ENCODE data around the gene CFAP20DC. TPM values are rescaled to one million over a fixed set of nuclear protein-coding genes. Genes with fewer than 3 reads are reported as not detected.
"Not testable (repeated sequence)": the region's sequence is repeated elsewhere in the genome, so short reads cannot be mapped to it uniquely, and the experiment has no call there.

Gene CFAP20DC
- total RNA-seq, 1 experiment from 2014 or later, result 4.5 TPM

DNA sequence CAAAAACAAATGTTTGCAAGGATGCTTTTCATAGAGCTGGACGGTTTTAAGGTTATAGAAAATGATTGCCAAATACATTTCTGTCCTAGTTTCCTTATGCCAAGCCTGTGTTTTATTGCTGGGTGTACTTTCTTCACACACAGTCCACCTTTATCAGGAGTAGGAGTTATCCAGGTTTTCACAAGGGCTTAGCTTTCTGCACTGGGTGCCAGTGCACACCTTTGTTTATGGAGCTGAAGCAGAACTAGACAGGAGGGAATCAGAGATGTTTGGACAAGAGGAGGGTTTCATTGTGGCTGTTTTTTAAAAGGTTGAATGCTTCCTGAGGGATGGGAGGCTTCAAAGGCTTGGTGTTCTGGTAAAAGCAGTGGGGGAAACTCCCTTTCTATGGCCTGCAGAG is 353.7 kb downstream of the CFAP20DC start:
- no peak overlapping the region for H2AFZ ChIP-seq (ENCODE audit: low read length)
- H3K4me1 Mint-ChIP-seq, result no peaks in the 10 kb centered on the region
- no peak overlapping the region for H3K23ac ChIP-seq (ENCODE audit: insufficient read length, low read depth, low read length)
- no peaks in the 10 kb centered on the region for H3K79me1 ChIP-seq (ENCODE audit: insufficient read depth, low read depth, low read length, poor library complexity, severe bottlenecking)
- H4K8ac ChIP-seq (replicated peaks; ENCODE audit: insufficient read length, low read depth, low read length), result no peak overlapping the region
- H2BK20ac ChIP-seq (ENCODE audit: low read depth, low read length, poor library complexity, severe bottlenecking), result no peak overlapping the region
- H3K4me2 ChIP-seq (ENCODE audit: insufficient read depth, insufficient read length, low read length), result no peak overlapping the region
- H3K4ac ChIP-seq (ENCODE audit: low read depth, low read length), result no peak overlapping the region
- no peak overlapping the region for H2BK12ac ChIP-seq (ENCODE audit: insufficient read length, low read depth, low read length)
- H2BK120ac ChIP-seq (ENCODE audit: low read depth, low read length, poor library complexity, severe bottlenecking), result no peak overlapping the region
- peaks cover 3 to 27% (median 21%) of the 10 kb centered on the region in 3 experiments; a peak in 6 of 7 replicates for H3K36me3 Mint-ChIP-seq (ENCODE audit: insufficient read depth in 1 of 3, low read depth in 3 of 3)
- H3K4me1 ChIP-seq (ENCODE audit: insufficient read depth, low read length), result no peaks in the 10 kb centered on the region
- no peak overlapping the region for H4K91ac ChIP-seq (ENCODE audit: insufficient read length, low read depth, low read length)
- H3T11ph ChIP-seq (ENCODE audit: low read length), result no peak overlapping the region
- no peak for DNase-seq
- H2BK5ac ChIP-seq (ENCODE audit: insufficient read length, low read length), result no peak overlapping the region
- no peak overlapping the region for H3K27ac Mint-ChIP-seq
- no peaks in the 10 kb centered on the region for H3K23me2 ChIP-seq (ENCODE audit: insufficient read length, low read depth, low read length, poor library complexity, severe bottlenecking)
- H3K9ac ChIP-seq (ENCODE audit: extremely low read depth, insufficient read length, low read length), result no peak overlapping the region
- no peaks in the 10 kb centered on the region for H3K79me2 ChIP-seq (ENCODE audit: insufficient read depth, low read length)
- no peak overlapping the region for H4K5ac ChIP-seq (ENCODE audit: insufficient read length, low read depth, low read length)
- WGBS (ENCODE audit: extremely low coverage, insufficient read length, low lambda C conversion rate), result no CpG with 5 or more reads among the region's 1 CpG
- peaks cover 8% of the 10 kb centered on the region for H3K9me3 ChIP-seq (ENCODE audit: control insufficient read depth, low read depth, low read length)
- H2AK5ac ChIP-seq (ENCODE audit: insufficient read length, low read length), result no peak overlapping the region
- H2BK15ac ChIP-seq (ENCODE audit: low read depth, low read length), result no peak overlapping the region
- no peaks in the 10 kb centered on the region for H4K20me1 ChIP-seq (ENCODE audit: control insufficient read depth, insufficient read depth, insufficient read length)
- H3K27ac ChIP-seq (ENCODE audit: insufficient read length, low read depth, low read length), result no peak overlapping the region
- no peak overlapping the region for H3K14ac ChIP-seq (ENCODE audit: insufficient read depth, low read length)
- no peak overlapping the region for H3K4me3 Mint-ChIP-seq
- no peaks in the 10 kb centered on the region for H3K27me3 ChIP-seq (ENCODE audit: insufficient read depth, low read length)
- no peak overlapping the region for H3K18ac ChIP-seq (ENCODE audit: insufficient read length, low read depth, low read length)
- peaks cover 36 to 38% of the 10 kb centered on the region in 2 experiments for H3K9me3 Mint-ChIP-seq
- TF ChIP-seq, protein P1, sequence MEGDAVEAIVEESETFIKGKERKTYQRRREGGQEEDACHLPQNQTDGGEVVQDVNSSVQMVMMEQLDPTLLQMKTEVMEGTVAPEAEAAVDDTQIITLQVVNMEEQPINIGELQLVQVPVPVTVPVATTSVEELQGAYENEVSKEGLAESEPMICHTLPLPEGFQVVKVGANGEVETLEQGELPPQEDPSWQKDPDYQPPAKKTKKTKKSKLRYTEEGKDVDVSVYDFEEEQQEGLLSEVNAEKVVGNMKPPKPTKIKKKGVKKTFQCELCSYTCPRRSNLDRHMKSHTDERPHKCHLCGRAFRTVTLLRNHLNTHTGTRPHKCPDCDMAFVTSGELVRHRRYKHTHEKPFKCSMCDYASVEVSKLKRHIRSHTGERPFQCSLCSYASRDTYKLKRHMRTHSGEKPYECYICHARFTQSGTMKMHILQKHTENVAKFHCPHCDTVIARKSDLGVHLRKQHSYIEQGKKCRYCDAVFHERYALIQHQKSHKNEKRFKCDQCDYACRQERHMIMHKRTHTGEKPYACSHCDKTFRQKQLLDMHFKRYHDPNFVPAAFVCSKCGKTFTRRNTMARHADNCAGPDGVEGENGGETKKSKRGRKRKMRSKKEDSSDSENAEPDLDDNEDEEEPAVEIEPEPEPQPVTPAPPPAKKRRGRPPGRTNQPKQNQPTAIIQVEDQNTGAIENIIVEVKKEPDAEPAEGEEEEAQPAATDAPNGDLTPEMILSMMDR (conservative IDR thresholded peaks at IDR 0.05), result no peak
- no peak overlapping the region for H3K56ac ChIP-seq (ENCODE audit: insufficient read length, low read depth, low read length)
- peaks cover 6% of the 10 kb centered on the region for H3K27me3 Mint-ChIP-seq (ENCODE audit: low read depth)

DNA sequence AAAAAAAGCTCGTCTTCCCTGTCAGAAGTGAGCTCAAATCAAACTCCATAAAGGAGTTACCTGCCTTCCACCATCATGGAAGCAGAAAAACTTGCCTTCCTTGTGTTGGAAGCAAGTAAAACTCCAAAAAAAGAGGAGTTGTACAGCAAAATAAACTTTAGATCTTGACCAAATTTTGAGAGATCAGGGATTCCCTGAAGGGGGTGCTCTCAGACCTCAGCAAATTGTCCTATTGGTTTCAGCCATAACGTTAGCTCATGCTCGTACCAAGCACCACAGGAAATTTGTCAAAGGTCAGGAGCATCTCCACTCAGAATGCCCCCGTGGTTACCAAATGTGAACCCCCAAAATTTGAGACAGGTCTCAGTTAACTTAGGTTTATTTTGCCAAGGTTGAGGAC is 354.5 kb downstream of the CFAP20DC start:
- not testable (repeated sequence) for H2BK20ac ChIP-seq (ENCODE audit: low read depth, low read length, poor library complexity, severe bottlenecking); H3K79me2 ChIP-seq (ENCODE audit: insufficient read depth, low read length); H3K27me3 Mint-ChIP-seq (ENCODE audit: low read depth); H4K5ac ChIP-seq (ENCODE audit: insufficient read length, low read depth, low read length); H2BK15ac ChIP-seq (ENCODE audit: low read depth, low read length); H3T11ph ChIP-seq (ENCODE audit: low read length); H3K4ac ChIP-seq (ENCODE audit: low read depth, low read length); H3K23ac ChIP-seq (ENCODE audit: insufficient read length, low read depth, low read length); H3K4me1 Mint-ChIP-seq; H2BK120ac ChIP-seq (ENCODE audit: low read depth, low read length, poor library complexity, severe bottlenecking); H2AFZ ChIP-seq (ENCODE audit: low read length); H3K27ac Mint-ChIP-seq; H2AK5ac ChIP-seq (ENCODE audit: insufficient read length, low read length); H4K91ac ChIP-seq (ENCODE audit: insufficient read length, low read depth, low read length); H3K27me3 ChIP-seq (ENCODE audit: insufficient read depth, low read length); H3K56ac ChIP-seq (ENCODE audit: insufficient read length, low read depth, low read length); H2BK5ac ChIP-seq (ENCODE audit: insufficient read length, low read length); H3K23me2 ChIP-seq (ENCODE audit: insufficient read length, low read depth, low read length, poor library complexity, severe bottlenecking); H3K14ac ChIP-seq (ENCODE audit: insufficient read depth, low read length); H3K4me2 ChIP-seq (ENCODE audit: insufficient read depth, insufficient read length, low read length); H3K4me3 Mint-ChIP-seq; H4K20me1 ChIP-seq (ENCODE audit: control insufficient read depth, insufficient read depth, insufficient read length); H2BK12ac ChIP-seq (ENCODE audit: insufficient read length, low read depth, low read length); H3K4me1 ChIP-seq (ENCODE audit: insufficient read depth, low read length); H3K18ac ChIP-seq (ENCODE audit: insufficient read length, low read depth, low read length); H3K27ac ChIP-seq (ENCODE audit: insufficient read length, low read depth, low read length); H3K9ac ChIP-seq (ENCODE audit: extremely low read depth, insufficient read length, low read length); H4K8ac ChIP-seq (replicated peaks; ENCODE audit: insufficient read length, low read depth, low read length); H3K79me1 ChIP-seq (ENCODE audit: insufficient read depth, low read depth, low read length, poor library complexity, severe bottlenecking); DNase-seq
- Mint-ChIP-seq H3K36me3 (ENCODE audit: insufficient read depth in 1 of 3, low read depth in 3 of 3) (peaks cover 4 to 27% (median 22%) of the 10 kb centered on the region in 3 experiments; a peak in 6 of 7 replicates), H3K9me3 (peaks cover 42 to 43% of the 10 kb centered on the region in 2 experiments)
- no CpG with 5 or more reads among the region's 4 CpGs for WGBS (ENCODE audit: extremely low coverage, insufficient read length, low lambda C conversion rate)
- H3K9me3 ChIP-seq (ENCODE audit: control insufficient read depth, low read depth, low read length), result peaks cover 16% of the 10 kb centered on the region
